A673 (cell line): Measurements from ENCODE around the gene FOXD4L1.
"Not testable (repeated sequence)": the region's sequence is repeated elsewhere in the genome, so short reads cannot be mapped to it uniquely, and the experiment has no call there.

Experiments
- EZH2 ChIP-seq: fragments of 200-600 bp; sonication (generic); IDR thresholded peaks from 2 replicates; pipeline ENCODE4 v1.6.1; 2017; ENCODE audit warnings: borderline replicate concordance, low read depth, mild to moderate bottlenecking, mixed read lengths, antibody characterized with exemption, low read length; ENCODE audit not compliant: poor library complexity, severe bottlenecking
- TF ChIP-seq, protein P1 (sequence below): fragments of 300-800, 200-600 bp; sonication (generic); conservative IDR thresholded peaks from 2 replicates; pipeline ENCODE4 v1.5.1; 2017; ENCODE audit warnings: low read depth, mild to moderate bottlenecking, antibody characterized with exemption, low read length, moderate library complexity, mixed read lengths

DNA sequence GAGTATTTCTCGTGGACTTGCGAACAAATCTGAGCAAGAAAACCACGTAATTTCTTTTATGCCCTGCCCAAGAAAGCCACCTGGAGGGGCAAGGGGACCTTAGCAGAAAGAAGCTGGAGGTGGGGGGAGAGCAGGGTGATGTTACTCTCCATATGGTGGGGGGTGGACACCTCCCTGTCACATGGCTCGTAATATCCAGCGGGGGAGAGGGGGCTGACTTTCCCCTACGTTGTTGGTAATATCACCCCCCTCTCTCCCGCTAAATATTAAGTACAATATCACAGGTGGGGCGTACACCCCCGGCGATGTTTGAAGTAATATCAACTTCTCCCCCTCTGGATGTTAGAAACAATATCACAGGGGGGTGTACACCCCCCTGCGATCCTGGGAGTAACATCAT is 9.7 kb downstream of the FOXD4L1 start:
- TF ChIP-seq EZH2 = not testable (repeated sequence)
- TF ChIP-seq, protein P1, sequence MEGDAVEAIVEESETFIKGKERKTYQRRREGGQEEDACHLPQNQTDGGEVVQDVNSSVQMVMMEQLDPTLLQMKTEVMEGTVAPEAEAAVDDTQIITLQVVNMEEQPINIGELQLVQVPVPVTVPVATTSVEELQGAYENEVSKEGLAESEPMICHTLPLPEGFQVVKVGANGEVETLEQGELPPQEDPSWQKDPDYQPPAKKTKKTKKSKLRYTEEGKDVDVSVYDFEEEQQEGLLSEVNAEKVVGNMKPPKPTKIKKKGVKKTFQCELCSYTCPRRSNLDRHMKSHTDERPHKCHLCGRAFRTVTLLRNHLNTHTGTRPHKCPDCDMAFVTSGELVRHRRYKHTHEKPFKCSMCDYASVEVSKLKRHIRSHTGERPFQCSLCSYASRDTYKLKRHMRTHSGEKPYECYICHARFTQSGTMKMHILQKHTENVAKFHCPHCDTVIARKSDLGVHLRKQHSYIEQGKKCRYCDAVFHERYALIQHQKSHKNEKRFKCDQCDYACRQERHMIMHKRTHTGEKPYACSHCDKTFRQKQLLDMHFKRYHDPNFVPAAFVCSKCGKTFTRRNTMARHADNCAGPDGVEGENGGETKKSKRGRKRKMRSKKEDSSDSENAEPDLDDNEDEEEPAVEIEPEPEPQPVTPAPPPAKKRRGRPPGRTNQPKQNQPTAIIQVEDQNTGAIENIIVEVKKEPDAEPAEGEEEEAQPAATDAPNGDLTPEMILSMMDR = not testable (repeated sequence)
